RWPE2 (cell line): ENCODE measurements around the gene PUSL1.

ENCODE experiments used
- ATAC-seq: fragments of 200-7000 bp; cut with Tn5 transposase; 3 replicates; pipeline ENCODE4 v1.9.1; 2021; ENCODE audit warnings: low read depth
- DNase-seq: peaks from one replicate; pipeline ENCODE4 v3.0.0-alpha.2; 2020; ENCODE audit warnings: low spot score
- H3K27ac ChIP-seq: fragments of 450-650 bp; 2 replicates; pipeline ENCODE4 v1.5.1; 2017; ENCODE audit warnings: mild to moderate bottlenecking; ENCODE audit not compliant: poor library complexity, severe bottlenecking
- H3K27me3 ChIP-seq: fragments of 250-450 bp; sonication (Bioruptor Pico); 2 replicates; pipeline ENCODE4 v1.5.1; 2021; ENCODE audit warnings: mild to moderate bottlenecking, moderate library complexity; ENCODE audit not compliant: insufficient read depth, poor library complexity, severe bottlenecking
- H3K36me3 ChIP-seq: fragments of 250-450 bp; sonication (Bioruptor Pico); 2 replicates; pipeline ENCODE4 v1.5.1; 2020; ENCODE audit warnings: low read depth, mild to moderate bottlenecking, moderate library complexity
- H3K4me1 ChIP-seq: fragments of 250-450 bp; sonication (Bioruptor Pico); 2 replicates; pipeline ENCODE4 v1.5.1; 2021; ENCODE audit warnings: mild to moderate bottlenecking, moderate library complexity; ENCODE audit not compliant: insufficient read depth, poor library complexity, severe bottlenecking
- H3K4me3 ChIP-seq: fragments of 250-450 bp; sonication (Bioruptor Pico); 2 replicates; pipeline ENCODE4 v1.5.1; 2021; ENCODE audit warnings: mild to moderate bottlenecking, moderate library complexity; ENCODE audit not compliant: severe bottlenecking
- H3K9me3 ChIP-seq: fragments of 250-450 bp; sonication (Bioruptor Pico); 2 replicates; pipeline ENCODE4 v1.5.1; 2021; ENCODE audit warnings: mild to moderate bottlenecking, moderate library complexity; ENCODE audit not compliant: severe bottlenecking
- TF ChIP-seq, protein P1 (sequence below): fragments of 450-650 bp; IDR thresholded peaks from one replicate; pipeline ENCODE4 v1.5.1; 2017; ENCODE audit warnings: mild to moderate bottlenecking, moderate library complexity; ENCODE audit not compliant: poor library complexity, severe bottlenecking

PUSL1 gene

DNA sequence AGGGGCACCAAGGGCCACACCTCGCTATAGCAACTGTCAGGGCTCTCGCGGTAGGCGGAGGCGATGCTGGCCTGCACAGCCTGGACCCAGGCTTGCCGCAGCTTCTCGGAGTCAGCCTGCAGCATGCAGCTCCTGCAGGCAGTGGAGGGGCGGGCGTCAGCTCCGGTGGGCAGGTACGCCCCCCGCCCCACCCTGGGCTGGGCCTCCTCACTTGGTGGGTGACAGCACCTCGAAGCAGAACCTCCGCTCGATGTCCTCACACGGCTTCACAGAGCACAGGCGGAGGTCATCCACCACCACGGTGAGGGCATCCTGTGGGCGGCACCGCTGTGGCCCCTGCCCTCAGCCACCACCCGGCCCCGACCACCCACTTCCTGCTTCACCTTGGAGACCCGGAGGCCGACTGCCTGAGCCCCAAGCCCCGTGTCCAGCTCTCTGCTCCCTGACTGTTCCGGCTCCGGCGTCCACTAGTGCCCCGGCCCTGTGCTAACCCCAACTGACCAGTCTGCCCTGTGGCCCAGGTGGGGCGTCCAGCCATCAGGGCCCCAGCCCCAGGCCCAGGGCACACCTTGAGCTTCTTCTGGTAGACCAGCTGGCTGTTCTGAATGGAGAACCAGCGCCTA is 10.5 kb upstream of the PUSL1 start:
- peaks cover under 1% of the 10 kb centered on the region for H3K4me1 ChIP-seq
- H3K9me3 ChIP-seq, result no peaks in the 10 kb centered on the region
- H3K27me3 ChIP-seq, result no peaks in the 10 kb centered on the region
- DNase-seq (no peak), ATAC-seq (no peak)
- no peak overlapping the region for H3K27ac ChIP-seq
- H3K4me3 ChIP-seq, result no peak overlapping the region
- H3K36me3 ChIP-seq, result no peaks in the 10 kb centered on the region
- TF ChIP-seq, protein P1, sequence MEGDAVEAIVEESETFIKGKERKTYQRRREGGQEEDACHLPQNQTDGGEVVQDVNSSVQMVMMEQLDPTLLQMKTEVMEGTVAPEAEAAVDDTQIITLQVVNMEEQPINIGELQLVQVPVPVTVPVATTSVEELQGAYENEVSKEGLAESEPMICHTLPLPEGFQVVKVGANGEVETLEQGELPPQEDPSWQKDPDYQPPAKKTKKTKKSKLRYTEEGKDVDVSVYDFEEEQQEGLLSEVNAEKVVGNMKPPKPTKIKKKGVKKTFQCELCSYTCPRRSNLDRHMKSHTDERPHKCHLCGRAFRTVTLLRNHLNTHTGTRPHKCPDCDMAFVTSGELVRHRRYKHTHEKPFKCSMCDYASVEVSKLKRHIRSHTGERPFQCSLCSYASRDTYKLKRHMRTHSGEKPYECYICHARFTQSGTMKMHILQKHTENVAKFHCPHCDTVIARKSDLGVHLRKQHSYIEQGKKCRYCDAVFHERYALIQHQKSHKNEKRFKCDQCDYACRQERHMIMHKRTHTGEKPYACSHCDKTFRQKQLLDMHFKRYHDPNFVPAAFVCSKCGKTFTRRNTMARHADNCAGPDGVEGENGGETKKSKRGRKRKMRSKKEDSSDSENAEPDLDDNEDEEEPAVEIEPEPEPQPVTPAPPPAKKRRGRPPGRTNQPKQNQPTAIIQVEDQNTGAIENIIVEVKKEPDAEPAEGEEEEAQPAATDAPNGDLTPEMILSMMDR, result no peak

- DNase-seq, result no peak
- TF ChIP-seq, protein P1, result no peak
- H3K9me3 ChIP-seq, result no peaks in the 10 kb centered on the region
- H3K4me3 ChIP-seq, result no peak overlapping the region
- peaks cover 10% of the 10 kb centered on the region for H3K4me1 ChIP-seq
- H3K27ac ChIP-seq, result no peak overlapping the region
- ATAC-seq, result no peak
- H3K27me3 ChIP-seq, result no peaks in the 10 kb centered on the region
- H3K36me3 ChIP-seq, result no peaks in the 10 kb centered on the region
Observed at GRCh38 chr1:1298861-1299685, 9.3 kb upstream of the PUSL1 start.

DNA sequence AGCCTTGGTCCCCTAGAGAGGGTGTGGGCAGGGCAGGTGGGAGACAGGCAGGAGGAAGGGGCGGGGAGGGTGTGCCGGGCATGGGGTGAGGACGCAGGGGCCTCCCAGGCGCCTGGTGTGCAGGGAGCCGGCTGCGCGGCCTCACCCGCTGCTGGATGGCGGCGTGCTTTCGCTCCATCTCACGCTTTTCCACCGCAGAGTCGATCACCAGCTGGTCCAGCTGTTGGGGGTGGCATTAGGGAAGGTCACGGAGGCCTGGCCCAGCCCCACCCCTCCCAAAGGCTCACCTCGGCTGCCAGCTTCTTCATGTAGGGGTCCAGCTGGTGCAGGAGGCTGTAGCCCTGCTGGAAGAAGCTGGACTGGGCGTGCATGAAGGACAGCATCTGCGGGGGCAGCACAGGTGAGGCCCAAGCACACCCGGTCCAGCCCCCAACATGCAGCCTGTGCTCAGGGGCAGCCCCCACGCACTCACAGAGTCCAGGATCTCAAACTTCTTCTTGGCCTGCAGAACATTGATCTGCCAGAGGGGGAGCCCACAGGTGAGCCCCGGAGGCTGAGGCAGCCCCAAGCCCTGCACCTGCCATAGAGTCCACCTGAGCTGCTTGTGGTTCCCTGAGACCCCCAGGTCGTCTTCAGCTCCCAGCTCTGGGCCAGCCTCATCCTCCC is 8.6 kb upstream of the PUSL1 start:
- no peaks in the 10 kb centered on the region for H3K36me3 ChIP-seq
- DNase-seq, result no peak
- H3K27ac ChIP-seq, result no peak overlapping the region
- H3K9me3 ChIP-seq, result no peaks in the 10 kb centered on the region
- peak; percentile 40; the same call in 2 of the 3 replicates for ATAC-seq
- peaks cover 18% of the 10 kb centered on the region for H3K4me1 ChIP-seq
- no peaks in the 10 kb centered on the region for H3K27me3 ChIP-seq
- H3K4me3 ChIP-seq, result no peak overlapping the region
- TF ChIP-seq, protein P1, result peak; percentile 61

GRCh38 chr1:1300352-1300739 is 8.1 kb upstream of the PUSL1 start:
- Histone ChIP-seq H3K4me3 (no peak overlapping the region), H3K27ac (no peak overlapping the region), H3K36me3 (no peaks in the 10 kb centered on the region), H3K27me3 (no peaks in the 10 kb centered on the region), H3K9me3 (no peaks in the 10 kb centered on the region), H3K4me1 (peaks cover 23% of the 10 kb centered on the region)
- ATAC-seq (no peak), DNase-seq (no peak)
- TF ChIP-seq, protein P1, result peak; percentile 40
